ENCODE results near the gene SYNPO2.
"Not testable (repeated sequence)": the region's sequence is repeated elsewhere in the genome, so short reads cannot be mapped to it uniquely, and the experiment has no call there.

Gene SYNPO2

DNA sequence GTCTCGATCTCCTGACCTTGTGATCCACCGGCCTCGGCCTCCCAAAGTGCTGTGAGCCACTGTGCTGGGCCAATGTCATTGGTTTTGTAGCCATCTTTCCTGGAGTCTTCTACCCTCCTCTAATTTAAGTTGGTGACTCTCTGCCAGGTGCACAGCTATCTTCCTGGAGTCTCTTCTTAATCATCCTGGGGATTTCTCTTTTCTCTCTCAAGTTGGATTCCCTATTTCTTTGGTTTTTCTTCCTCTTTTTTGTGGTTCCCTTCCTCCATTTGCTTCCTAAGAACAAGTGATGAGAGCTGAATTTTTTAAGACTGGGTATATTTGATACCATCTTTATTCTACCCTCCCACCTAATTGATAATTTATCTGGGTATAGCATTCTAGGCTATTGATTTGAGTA is 113.8 kb downstream of the SYNPO2 start:
- DNase-seq (ENCODE audit: low spot score), result no peak

DNA sequence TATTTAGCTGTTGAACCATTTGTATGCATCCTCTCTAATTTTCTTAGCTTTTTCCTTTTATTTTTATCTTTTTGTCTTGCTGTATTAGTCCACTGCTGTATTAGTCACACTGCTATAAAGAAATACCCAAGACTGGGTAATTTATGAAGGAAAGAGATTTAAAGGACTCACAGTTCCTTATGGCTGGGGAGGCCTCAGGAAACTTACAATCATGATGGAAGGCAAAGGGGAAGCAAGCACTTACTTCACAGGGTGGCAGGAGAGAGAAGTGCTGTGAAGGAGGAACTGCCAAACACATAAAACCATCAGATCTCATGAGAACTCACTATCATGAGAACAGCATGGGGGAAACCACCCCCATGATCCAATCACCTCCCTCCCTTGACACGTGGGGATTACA is 114.3 kb downstream of the SYNPO2 start:
- not testable (repeated sequence) for DNase-seq (ENCODE audit: low spot score)

DNA sequence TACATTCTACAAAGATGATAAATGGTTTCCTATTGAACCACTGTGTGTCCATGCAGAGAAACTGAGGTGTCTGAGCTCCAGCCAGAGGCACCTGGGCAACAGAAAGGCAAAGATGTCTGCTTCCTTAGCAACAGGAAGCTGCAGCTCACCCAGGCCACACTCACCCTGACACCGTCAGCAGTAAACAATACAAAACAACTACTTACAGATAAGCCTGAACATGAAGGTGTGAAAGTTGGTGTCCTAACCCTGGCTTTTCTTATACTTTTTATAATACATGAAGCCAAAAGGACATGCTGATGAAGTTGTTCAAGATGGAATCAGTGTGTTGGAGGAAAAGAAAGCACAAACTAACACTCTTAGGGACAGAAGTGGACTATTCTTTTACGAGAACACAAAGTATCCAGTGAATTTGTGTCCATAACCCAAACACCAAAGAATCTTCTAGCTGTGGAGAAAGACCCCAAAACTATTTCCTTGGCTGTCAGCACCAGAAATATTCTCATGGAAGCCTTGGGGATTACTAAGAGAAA is 117.3 kb downstream of the SYNPO2 start:
- no peak for DNase-seq (ENCODE audit: low spot score)

DNA sequence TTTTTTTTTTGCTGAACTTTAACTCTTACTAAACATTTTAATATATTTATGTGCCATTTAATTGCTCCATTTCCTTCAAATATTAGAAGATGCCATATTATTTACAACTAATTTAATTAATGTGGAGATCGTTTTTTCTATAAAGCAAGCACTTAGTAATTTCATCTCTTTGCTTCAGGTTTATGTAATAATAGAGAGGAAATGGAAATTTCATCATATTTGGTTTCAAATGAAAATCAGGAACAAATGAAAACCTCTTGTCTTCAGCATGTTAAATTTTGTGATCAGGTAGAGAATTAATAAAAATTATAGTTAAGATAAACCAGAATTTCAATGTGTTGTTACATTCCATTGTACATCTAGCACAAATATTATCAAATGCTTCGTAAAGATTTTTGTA is 120.1 kb downstream of the SYNPO2 start:
- DNase-seq (ENCODE audit: low spot score), result no peak

DNA sequence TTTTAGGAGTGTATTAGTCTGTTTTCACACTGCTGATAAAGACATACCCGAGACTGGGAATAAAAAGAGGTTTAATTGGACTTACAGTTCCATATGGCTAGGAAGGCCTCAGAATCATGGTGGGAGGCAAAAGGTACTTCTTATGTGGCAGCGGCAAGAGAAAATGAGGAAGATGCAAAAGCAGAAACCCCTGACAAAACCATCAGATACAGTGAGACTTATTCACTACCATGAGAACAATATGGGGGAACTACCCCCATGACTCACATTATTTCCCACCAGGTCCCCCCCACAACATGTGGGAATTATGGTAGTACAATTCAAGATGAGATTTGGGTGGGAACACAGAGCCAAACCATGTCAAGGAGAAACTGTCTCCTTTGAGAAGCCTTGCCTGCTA is 121.6 kb downstream of the SYNPO2 start:
- DNase-seq (ENCODE audit: low spot score), result not testable (repeated sequence)

DNA sequence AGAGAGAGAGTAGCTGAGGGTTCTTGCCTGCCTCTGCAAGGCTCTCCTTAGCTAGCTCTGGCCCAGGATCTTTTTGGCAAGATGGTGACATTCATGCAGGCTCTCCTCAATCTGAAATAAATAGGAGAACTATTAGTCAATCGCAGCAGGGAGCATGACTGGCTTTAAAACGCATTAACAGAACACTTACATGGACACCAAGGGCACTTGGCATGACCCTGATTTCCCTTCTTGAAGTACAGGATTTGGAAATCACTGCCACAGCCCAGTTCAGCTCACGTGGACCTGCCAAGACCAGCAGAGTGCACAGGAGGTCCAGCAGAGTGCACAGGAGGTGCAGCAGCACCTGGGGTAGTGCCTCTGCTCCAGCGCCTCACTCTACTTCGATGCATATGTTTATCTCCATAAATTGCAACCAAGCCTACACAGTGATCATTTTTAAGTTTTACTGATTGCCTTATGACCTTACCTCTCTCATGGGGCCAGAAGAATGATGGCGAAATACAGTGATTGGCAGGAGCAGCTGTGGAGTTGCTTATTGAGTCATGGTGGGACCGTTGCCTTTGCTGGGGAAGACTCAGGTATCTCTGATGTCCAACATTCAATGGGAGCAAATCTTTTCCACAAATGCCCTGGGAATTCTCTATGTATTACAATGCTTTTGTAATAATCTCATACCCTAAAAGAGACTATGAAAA is 122.4 kb downstream of the SYNPO2 start:
- no peak for DNase-seq (ENCODE audit: low spot score)

DNA sequence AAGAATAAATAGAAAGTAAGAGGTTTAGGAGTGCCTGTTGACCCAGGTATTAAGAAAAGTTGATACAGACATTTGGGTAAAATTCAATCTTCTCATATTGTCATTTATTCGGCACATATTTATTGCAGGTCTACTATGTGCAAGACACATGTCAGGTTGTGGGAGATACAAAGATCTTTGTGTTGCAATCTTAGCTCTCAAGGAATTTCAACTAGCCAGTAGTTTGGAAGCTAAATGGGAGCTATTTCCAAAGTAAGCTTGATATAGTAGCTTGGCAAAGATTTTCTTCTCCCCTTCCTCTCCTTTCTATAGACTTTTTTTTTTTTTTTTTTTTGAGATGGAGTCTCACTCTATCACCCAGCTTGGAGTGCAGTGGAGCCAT is 122.9 kb downstream of the SYNPO2 start:
- no peak for DNase-seq (ENCODE audit: low spot score)

DNA sequence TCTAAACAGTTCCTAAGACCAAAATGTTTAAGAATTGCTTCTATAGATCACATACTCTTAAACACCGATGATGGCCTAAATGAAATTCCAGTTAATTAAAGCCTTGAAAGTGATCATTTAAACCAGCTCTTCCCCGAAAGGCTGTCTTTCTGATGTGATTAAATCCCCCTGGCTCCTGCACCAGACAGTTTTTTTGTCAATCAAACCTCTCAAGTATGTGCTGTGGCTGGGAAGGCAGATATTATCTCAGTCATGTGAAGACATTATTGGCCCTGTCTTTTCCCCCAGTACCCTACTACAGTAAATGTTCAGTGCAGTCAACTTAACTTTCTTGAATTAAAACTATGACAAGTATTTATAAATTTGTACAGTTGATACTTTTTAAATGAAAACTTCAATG is 126.0 kb downstream of the SYNPO2 start:
- no peak for DNase-seq (ENCODE audit: low spot score)

DNA sequence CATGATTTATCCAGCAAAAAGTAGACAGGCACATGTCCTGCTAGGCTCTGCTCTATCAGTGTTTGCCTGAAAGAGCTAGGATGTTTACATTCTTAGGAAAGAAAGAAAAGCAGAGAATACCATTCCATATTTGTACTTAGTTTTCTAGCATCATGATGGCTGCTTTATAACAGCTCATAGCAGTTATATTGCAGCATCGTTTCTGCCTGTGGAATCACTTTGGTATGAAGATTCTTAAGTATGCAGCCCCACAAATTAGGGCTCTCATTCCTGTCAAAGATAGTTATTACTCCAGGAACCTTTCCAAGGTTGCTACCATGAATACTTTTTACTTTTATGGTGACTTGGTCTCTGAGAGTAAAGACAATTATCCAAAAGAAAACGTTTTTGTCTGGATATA is 128.0 kb downstream of the SYNPO2 start:
- DNase-seq (ENCODE audit: low spot score), result no peak

DNA sequence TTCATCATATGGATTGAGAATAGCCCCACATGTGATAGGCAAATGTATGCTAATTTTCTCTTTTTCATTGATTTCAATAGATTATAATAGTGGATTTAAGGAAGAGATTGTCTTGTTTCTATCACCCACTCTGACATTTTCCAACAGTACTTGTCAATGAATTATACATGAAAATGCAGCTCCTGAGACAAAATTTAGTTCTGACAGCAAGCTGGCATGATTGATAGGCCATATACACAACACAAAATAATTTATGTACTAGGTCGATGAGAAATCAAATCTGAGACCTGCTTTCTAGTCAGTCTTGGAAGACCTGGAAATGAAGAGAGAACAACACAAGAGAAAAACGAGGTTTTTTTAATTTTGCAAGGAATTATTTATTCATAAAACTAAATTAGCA is 129.0 kb downstream of the SYNPO2 start:
- DNase-seq (ENCODE audit: low spot score), result no peak

DNA sequence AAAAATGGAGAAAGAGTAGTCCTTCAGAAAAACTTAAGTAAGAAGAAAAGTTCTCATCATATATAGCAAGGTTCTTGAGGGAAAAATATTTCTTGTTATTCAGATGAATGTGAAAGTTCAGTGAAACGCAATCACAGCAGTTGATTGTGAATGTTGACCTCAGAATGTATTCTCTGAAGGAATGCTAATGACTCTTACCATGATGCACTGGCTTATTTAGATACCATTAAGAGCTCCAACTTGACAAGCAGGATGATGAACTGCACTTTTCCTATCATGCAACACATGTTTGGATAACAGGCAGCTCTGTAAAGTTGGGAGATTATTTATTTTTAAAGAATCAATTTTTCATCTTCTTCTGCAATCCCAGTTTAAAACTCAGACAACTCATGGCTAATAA is 131.5 kb downstream of the SYNPO2 start:
- no peak for DNase-seq (ENCODE audit: low spot score)

DNA sequence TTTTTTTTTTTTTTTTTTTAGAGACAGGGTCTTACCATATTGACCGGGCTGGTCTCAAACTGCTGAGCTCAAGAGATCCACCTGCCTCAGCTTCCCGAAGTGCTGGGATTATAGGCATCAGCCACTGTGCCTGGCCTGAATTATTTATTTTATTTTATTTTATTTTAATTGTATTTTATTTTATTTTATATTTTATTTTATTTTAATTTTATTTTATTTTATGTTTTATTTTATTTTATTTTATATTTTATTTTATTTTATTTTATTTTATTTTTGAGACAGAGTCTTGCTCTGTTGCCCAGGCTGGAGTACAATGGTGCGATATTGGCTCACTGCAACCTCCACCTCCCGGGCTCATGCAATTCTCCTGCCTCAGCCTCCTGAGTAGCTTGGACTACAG is 133.9 kb downstream of the SYNPO2 start:
- not testable (repeated sequence) for DNase-seq (ENCODE audit: low spot score)

DNA sequence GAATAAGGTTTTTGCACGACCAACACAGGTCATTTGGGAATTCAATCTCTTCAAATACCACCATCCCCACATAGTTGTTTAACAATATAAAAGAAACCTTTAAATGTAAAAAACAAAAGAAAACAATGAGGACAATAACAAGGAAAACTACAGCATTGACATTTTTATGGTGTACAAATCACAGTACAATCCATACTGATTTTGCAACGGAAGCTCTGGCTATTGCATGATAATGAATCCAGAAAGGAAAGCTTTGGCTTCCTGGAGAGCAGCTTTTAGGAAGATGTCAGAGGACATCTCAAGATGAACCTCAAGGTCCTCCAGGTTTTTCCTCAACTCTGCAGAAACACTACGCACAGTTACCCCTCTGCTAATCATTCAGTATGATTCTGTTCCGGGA is 135.4 kb downstream of the SYNPO2 start:
- DNase-seq (ENCODE audit: low spot score), result no peak

DNA sequence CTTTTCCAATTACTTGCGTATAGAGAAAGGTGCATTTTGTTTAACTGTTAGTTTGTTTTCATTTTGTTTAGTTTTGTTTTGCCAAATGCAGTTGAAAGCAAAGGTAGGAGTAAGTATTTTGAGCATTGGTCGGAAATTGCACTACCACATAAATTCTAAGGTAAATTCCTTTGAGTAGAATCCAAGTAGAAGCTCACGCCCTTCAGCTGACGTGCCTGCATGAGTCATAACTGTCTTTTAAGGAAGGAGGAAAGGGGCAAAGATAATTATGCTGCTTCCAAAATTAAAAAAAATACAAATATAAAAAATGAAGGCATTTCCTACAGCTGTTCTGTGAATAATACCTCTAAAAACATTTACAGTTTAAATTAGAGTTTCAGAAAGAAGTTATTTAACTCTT is 136.8 kb downstream of the SYNPO2 start:
- DNase-seq (ENCODE audit: low spot score), result no peak

DNA sequence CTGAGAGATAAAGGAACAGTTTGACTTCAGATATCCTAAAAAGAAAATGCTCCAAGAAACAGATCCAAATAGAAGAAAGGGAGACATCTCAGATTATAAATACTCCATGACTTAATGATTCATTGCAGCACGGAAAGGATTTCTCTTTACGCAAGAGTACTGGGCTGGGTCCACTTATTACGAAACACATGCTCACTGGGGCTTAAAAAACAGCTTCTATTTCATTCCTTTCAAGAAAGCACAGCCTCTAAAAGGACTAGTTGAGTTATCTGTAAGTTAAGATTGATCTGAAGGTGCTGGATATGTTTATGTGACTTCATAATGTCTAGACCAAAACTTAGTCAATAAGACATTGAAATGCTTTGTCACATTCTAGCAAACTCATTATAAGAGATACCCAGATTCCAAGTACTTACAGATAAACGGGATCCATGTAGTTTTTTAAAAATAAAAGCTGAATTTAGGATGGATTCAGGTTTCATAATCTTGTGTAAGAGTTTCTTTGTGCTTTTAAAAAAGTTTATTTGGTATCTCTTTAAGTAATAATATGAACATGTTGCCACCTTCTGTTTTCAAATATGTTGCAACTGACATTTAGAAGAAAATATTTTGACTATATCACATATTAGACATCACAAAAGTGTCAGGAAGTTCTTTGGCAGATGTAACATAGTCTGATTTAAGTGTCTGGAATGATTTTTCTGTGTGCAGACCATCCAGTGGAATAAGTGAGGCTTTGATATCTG is 137.4 kb downstream of the SYNPO2 start:
- no peak for DNase-seq (ENCODE audit: low spot score)

DNA sequence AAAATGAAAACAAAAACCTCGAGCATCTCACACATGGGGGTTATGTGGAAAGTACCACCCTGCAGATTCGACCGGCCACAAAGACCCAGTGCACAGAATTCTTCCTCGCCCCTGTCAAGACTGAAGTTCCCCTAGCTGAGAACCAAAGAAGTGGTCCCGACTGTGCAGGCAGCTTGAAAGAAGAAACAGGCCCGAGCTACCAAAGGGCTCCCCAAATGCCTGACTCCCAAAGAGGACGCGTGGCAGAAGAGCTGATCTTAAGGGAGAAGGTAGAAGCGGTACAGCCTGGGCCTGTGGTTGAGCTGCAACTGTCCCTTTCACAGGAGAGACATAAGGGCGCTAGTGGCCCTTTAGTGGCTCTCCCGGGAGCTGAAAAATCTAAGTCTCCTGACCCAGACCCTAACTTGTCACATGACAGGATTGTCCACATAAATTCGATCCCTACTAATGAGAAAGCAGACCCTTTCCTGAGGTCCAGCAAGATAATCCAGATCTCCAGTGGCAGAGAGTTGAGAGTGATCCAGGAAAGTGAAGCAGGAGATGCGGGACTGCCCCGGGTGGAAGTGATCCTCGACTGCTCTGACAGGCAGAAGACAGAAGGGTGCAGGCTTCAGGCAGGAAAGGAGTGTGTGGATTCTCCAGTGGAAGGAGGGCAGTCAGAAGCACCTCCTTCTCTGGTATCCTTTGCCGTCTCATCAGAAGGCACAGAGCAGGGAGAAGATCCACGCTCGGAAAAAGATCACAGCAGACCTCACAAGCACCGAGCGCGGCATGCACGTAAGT is 138.2 kb downstream of the SYNPO2 start:
- DNase-seq (ENCODE audit: low spot score), result no peak

DNA sequence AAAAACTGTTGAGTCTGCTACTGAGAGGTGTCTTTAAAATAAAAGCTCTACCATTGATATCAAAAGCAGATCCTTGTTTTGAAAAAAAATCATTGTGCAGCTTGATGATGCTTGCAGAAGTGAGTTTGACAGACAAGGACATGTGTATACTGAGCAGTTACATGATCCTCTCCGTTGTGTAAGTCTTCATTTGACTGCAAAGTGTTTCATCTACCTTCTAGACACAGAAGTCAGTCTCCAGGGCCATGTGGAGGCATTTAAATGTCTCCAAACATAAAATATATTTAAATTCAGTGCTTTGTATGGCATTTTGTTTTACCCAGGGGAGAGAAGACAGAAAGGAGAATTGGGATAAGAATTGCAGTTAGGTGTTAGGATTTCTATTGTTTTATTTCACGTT is 139.2 kb downstream of the SYNPO2 start:
- DNase-seq (ENCODE audit: low spot score), result no peak

DNA sequence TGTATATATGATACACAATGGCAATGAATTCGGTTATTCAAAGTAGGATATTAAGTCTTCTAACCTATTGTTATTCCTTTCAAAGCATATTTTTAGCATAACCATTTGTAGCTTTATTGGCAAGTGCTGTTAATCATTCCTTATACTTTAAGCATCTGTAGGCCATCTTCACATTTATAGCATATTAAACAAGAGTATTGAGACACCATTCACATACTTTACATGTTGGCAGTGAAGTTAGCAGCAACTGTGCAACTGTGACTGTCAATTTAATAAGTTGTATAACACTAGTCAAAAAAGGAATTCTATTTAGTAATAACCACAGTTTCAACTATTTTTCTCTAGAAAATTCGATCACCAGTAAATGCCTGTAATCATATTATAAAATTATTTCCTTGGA is 139.6 kb downstream of the SYNPO2 start:
- no peak for DNase-seq (ENCODE audit: low spot score)

DNA sequence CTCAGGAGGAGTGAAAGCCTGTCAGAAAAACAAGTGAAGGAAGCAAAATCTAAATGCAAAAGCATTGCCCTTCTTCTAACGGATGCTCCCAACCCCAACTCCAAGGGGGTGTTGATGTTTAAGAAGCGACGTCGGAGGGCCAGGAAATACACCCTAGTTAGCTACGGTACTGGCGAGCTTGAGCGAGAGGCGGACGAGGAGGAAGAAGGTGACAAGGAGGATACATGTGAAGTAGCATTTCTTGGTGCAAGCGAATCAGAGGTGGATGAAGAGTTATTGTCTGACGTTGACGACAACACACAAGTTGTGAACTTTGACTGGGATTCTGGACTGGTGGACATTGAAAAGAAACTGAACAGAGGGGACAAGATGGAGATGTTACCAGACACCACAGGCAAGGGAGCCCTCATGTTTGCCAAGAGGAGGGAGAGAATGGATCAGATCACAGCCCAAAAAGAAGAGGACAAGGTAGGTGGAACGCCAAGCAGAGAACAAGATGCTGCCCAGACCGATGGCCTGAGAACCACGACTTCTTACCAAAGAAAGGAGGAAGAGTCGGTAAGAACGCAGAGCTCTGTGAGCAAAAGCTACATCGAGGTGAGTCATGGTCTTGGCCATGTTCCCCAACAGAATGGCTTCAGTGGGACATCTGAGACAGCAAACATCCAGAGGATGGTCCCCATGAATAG is 141.3 kb downstream of the SYNPO2 start:
- no peak for DNase-seq (ENCODE audit: low spot score)

DNA sequence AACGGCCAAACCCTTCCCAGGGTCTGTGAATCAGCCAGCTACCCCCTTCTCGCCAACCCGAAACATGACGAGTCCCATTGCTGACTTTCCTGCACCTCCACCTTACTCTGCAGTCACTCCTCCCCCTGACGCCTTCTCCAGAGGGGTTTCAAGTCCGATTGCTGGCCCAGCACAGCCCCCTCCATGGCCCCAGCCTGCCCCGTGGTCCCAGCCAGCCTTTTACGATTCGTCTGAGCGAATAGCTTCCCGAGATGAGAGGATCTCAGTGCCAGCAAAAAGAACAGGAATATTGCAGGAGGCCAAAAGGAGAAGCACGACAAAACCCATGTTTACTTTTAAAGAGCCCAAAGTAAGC is 141.9 kb downstream of the SYNPO2 start:
- DNase-seq (ENCODE audit: low spot score), result no peak

DNA sequence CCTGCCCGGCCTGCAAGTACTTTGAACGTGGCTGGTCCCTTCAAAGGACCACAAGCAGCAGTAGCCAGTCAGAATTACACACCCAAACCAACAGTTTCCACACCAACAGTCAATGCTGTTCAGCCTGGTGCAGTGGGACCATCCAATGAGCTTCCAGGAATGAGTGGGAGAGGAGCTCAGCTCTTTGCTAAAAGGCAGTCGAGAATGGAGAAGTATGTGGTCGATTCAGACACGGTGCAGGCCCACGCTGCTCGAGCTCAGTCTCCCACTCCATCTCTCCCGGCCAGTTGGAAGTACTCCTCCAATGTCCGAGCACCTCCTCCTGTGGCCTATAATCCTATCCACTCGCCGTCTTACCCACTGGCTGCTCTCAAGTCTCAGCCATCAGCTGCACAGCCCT is 142.6 kb downstream of the SYNPO2 start:
- DNase-seq (ENCODE audit: low spot score), result no peak

DNA sequence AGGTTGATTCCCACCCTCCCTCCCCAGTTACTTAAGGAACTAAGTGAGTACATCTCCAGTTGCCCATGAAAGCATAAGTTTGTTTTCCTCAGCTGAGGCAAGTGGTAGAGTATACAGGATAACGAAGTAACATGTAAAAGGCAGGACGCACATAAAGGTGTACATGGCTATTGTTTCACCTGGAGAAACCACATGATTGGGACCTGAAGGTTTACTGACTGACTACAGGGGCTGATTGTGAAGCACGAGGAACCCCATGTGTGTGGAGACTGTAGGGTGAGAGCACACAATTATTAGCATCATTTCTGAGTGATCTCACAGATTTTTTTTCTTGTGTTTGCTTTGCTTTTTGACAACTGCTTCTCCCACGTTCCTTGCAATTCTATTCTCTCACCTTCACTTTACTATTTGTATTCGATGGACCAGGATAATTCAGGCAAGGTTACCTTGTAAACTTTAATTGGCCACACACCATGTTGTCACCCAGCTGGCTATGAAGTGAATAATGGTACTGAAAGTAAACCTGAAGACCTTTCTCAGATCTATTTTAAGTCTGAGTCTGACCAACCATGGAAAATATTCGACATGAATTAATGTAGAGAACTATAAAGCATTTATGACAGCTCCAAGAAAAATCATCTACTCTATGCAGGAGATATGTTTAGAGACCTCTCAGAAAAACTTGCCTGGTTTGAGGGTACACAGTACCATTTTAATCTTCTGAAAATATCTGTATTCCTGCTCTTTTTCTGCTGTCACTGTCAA is 144.4 kb downstream of the SYNPO2 start:
- no peak for DNase-seq (ENCODE audit: low spot score)

Data from activated CD4-positive, alpha-beta T cell treated with anti-CD3 and anti-CD28 coated beads, Interleukin-2, Interleukin-4, amounts not matched to agents 100 ng/mL and 50 ng/mL, durations not matched to agents 16 hours and 8 hours (primary cell).